ENCODE measurements around the gene BMP7. TPM values are rescaled to one million over a fixed set of nuclear protein-coding genes. Genes with fewer than 3 reads are reported as not detected.

Gene BMP7
- total RNA-seq, 2 donors from 2014 or later, result not detected

GRCh38 chr20:57225830-57226229, 40.6 kb downstream of the BMP7 start:
- Mint-ChIP-seq H3K36me3 (no peaks in the 10 kb centered on the region), H3K9me3 (no peaks in the 10 kb centered on the region), H3K27ac (no peak overlapping the region)
- no peak for ATAC-seq
- no peak for DNase-seq (ENCODE audit: low spot score in 2 of 2)

DNA sequence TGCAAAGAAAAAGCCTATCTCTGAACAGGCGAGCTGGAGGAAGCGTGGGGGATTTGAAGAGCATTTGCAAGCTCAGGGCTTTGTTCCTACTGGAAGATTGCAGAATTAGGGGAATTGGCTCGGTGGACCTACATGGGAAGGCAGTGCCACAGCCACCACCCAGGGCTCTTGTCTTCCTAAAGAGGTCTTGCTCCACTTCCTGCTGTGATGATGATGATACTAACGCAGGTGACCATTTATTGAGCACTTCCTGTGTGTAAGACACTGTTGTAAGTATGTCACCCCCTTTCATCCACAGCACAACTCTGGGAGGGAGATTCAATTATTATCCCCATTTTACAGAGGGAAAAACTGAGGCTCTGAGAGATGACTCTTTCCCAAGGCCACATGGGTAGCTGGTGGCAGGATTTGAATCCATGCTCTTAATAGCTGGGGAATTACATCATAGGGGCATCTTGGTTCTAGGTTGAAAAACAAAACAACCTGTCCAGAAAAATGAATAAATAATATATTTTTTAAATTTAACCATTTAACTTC, 41.2 kb downstream of the BMP7 start:
- H3K9me3 Mint-ChIP-seq, result no peaks in the 10 kb centered on the region
- no peaks in the 10 kb centered on the region for H3K36me3 Mint-ChIP-seq
- ATAC-seq, result no peak
- H3K27ac Mint-ChIP-seq, result no peak overlapping the region
- no peak for DNase-seq (ENCODE audit: low spot score in 2 of 2)

DNA sequence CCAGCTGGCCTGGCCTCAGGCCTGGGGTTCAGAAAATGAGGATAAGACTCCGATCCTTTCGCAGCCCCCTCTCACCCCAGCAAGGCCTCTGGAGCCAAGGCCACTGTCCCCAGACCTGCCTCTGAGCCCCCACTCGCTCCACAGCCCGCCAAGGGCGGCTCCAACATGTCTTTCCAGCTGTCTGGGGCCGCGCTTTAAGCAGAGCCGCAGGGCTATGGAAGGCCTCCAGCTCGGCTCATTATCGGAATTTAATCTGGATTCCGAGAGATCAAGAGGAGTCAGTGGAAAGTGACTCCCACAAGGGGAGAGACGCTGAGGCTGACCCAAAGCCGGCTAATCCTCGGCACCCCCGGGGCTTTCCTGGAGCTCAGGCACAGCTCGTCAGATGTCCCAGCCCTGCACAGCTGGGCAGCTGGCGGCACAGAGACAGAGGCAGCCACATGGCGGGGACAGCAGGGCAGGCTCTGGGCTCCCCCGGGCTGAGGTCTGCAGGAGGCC, 41.8 kb downstream of the BMP7 start:
- no peak for DNase-seq (ENCODE audit: low spot score in 2 of 2)
- H3K9me3 Mint-ChIP-seq, result no peaks in the 10 kb centered on the region
- H3K36me3 Mint-ChIP-seq, result no peaks in the 10 kb centered on the region
- no peak for ATAC-seq
- H3K27ac Mint-ChIP-seq, result no peak overlapping the region

DNA sequence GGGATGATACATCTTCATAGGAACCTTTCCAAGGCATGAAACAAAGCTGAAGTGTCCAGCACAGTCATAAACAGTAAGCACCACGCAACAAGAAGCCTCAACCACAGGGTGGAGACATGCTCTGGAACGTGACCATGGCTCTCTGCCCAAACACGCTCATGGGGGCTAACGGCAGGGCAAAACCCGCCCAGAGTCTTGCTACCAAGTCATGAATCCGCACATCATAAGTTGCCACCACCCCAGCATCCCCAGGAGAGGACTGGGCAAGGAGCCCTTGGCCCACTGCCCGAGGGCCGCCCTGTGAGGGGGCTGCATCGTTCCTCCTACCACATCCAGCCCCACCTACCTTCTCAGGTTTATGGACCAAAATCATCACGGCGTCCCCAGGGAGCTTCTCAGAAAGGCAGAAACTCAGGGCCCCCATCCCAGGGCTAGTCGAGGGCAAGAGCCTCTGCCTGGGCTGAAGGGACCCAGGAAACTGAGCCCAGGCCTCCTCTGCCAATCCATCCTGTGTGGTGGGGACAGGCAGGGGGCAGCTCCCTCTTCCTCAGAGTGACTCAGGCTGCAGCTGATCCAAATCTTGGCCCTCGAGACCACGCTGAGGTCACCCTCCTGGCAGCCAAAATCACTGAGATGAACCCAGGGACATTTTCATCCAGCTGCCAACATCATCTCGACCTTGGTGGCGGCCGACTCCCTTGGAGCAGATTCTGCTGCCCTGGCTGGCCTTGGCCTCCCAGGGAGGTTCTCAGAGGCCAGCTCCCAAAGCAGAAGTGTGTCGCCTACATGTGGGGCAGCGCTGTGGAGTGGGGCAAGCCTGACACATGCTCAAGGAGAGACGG, 42.6 kb downstream of the BMP7 start:
- Mint-ChIP-seq H3K27ac (no peak overlapping the region), H3K36me3 (no peaks in the 10 kb centered on the region), H3K9me3 (no peaks in the 10 kb centered on the region)
- no peak for DNase-seq (ENCODE audit: low spot score in 2 of 2)
- ATAC-seq, result no peak

DNA sequence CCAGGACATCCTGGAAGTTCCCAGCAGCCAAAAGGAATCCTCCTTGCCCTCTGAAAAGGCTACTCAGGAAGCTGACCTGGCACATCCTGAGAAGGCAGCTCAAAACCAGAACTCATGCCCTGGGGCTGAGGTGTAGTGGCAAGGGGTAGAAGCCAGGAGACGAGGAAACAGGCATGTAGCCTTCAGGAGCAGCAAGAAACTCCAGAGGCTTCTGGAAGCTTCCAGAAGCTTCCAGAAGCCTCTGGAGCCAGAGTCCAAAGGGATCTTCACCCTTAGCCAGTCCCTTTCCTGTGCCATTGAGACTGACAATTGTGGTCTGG, 43.9 kb downstream of the BMP7 start:
- no peak for DNase-seq (ENCODE audit: low spot score in 2 of 2)
- H3K9me3 Mint-ChIP-seq, result no peaks in the 10 kb centered on the region
- no peaks in the 10 kb centered on the region for H3K36me3 Mint-ChIP-seq
- ATAC-seq, result no peak
- H3K27ac Mint-ChIP-seq, result no peak overlapping the region

DNA sequence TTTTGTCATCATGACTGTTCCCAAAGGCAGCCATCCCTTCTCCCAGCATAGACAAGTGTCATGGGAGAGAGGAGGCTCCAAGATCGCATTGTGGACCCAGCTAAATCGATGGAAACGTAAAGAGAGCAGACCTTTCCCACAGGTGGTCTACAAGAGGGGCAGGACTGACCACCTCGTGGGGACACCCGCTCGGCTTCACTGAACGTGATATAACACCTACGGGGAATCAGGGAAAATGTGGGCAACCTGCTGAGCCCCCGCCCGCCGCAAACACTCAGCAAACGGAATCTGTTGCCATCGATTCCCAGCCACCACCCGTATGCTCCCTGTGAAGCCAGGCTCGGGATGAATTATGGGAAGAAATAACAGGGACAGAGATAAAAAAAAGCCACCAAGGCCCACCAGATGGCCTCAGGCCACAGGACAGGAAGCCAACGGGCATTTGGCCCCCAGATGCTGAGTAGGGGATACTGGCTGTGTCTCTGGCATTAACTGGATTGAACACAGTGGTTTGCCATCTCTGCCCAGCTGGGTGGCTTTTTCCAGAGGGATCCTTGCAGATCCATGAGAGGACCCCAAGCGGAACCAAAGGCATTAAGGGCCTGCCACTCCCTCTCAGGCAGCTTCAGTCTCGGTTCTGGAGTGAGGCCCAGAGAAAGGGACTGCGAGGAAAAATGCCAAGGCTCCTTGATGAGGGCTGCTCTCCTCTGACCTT, 44.4 kb downstream of the BMP7 start:
- DNase-seq (ENCODE audit: low spot score in 2 of 2) (no peak), ATAC-seq (no peak)
- no peaks in the 10 kb centered on the region for H3K9me3 Mint-ChIP-seq
- H3K27ac Mint-ChIP-seq, result peak overlapping the region in 1 of 2 donors; percentile 55
- no peaks in the 10 kb centered on the region for H3K36me3 Mint-ChIP-seq

- DNase-seq (ENCODE audit: low spot score in 2 of 2) (no peak), ATAC-seq (no peak)
- Mint-ChIP-seq H3K36me3 (no peaks in the 10 kb centered on the region), H3K9me3 (no peaks in the 10 kb centered on the region), H3K27ac (no peak overlapping the region)
These were observed 45.9 kb downstream of the BMP7 start for GRCh38 chr20:57220337-57221145.

- no peak for DNase-seq (ENCODE audit: low spot score in 2 of 2)
- no peak for ATAC-seq
- no peak overlapping the region for H3K27ac Mint-ChIP-seq
- no peaks in the 10 kb centered on the region for H3K9me3 Mint-ChIP-seq
- H3K36me3 Mint-ChIP-seq, result no peaks in the 10 kb centered on the region
These were observed 47.3 kb downstream of the BMP7 start for GRCh38 chr20:57219071-57219677.

DNA sequence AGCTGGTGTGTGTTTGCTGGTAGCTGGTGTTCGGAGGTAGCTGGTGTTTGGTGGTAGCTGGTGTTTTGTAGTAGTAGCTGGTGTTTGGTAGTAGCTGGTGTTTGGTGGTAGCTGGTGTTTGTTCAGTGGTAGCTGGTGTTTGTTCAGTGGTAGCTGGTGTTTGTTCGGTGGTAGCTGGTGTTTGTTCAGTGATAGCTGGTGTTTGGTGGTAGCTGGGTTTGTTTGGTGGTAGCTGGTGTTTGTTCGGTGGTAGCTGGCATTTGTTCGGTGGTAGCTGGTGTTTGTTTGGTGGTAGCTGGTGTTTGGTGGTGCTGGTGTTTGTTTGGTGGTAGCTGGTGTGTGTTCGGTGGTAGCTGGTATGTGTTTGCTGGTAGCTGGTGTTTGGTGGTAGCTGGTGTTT, 48.0 kb downstream of the BMP7 start:
- DNase-seq (ENCODE audit: low spot score in 2 of 2), result no peak
- no peaks in the 10 kb centered on the region for H3K9me3 Mint-ChIP-seq

GRCh38 chr20:57217802-57218201, 48.6 kb downstream of the BMP7 start:
- ATAC-seq (no peak), DNase-seq (ENCODE audit: low spot score in 2 of 2) (no peak)
- no peaks in the 10 kb centered on the region for H3K36me3 Mint-ChIP-seq
- no peaks in the 10 kb centered on the region for H3K9me3 Mint-ChIP-seq
- no peak overlapping the region for H3K27ac Mint-ChIP-seq

More for the DNA sequence above, 48.0 kb downstream of the BMP7 start:
- H3K36me3 Mint-ChIP-seq, result no peaks in the 10 kb centered on the region
- H3K27ac Mint-ChIP-seq, result no peak overlapping the region
- ATAC-seq, result no peak

GRCh38 chr20:57216669-57217068, 49.8 kb downstream of the BMP7 start:
- ATAC-seq, result no peak
- no peak overlapping the region for H3K27ac Mint-ChIP-seq
- DNase-seq (ENCODE audit: low spot score in 2 of 2), result no peak
- H3K36me3 Mint-ChIP-seq, result no peaks in the 10 kb centered on the region
- H3K9me3 Mint-ChIP-seq, result no peaks in the 10 kb centered on the region

DNA sequence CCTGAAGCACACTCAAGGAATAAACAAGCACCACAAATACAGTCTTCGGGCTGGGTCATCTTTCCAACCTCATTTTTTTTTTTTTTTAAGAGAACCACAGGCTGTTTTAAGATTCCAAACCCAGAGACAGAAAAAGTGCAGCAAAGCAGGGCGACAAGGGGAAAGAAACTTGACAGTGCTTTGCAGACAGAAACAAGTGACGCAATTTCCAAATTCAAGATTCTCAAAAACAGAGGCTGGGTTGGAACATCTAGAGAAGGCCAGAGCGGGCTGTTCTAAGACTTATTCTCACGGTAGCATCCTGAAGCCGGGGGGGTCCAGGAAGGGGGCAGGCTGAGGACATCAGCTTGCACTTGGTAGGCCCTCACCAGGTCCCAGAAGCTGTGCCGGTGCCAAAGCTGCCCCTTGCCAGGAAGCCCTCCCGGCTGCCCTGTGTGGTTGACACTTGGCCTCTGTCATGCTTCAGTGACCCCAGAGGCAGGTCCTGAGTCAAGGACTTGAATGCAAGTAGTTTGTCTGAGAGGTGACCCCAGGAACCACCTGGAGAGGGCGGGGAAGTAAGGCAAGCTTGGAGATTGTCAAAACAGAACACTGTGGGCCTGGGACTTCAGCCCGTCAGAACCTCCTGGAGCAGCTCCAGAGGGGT, 50.5 kb downstream of the BMP7 start:
- H3K36me3 Mint-ChIP-seq, result no peaks in the 10 kb centered on the region
- DNase-seq (ENCODE audit: low spot score in 2 of 2), result no peak
- H3K27ac Mint-ChIP-seq, result no peak overlapping the region
- no peaks in the 10 kb centered on the region for H3K9me3 Mint-ChIP-seq
- no peak for ATAC-seq

- Mint-ChIP-seq H3K36me3 (no peaks in the 10 kb centered on the region), H3K9me3 (no peaks in the 10 kb centered on the region), H3K27ac (no peak overlapping the region)
- DNase-seq (ENCODE audit: low spot score in 2 of 2) (no peak), ATAC-seq (no peak)
These were observed 51.0 kb downstream of the BMP7 start for GRCh38 chr20:57215426-57215825.

GRCh38 chr20:57214948-57215347, 51.5 kb downstream of the BMP7 start:
- no peak overlapping the region for H3K27ac Mint-ChIP-seq
- H3K36me3 Mint-ChIP-seq, result no peaks in the 10 kb centered on the region
- ATAC-seq, result no peak

DNA sequence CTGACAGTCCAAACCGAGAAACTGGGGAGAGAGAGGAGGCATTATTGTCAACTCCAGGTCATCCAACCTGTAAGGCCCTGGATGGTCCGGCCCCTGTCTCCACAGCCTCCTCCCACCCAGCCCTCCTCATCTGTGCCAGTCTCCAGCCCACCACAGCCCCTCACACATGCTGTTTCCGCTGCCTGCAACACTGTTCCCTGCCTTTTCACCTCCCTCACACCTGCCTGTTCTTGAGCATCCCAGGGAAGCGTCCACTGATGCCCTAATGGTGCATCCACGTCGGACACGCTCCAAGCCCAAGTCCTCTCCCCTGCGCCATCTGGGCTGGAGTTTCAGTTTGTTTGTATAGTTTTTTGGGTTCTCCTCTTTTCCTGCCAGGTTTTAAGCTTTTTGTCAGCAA, 52.0 kb downstream of the BMP7 start:
- no peak overlapping the region for H3K27ac Mint-ChIP-seq
- no peak for ATAC-seq
- no peaks in the 10 kb centered on the region for H3K36me3 Mint-ChIP-seq
- no peaks in the 10 kb centered on the region for H3K9me3 Mint-ChIP-seq
- no peak for DNase-seq (ENCODE audit: low spot score in 2 of 2)

More at GRCh38 chr20:57214948-57215347, 51.5 kb downstream of the BMP7 start:
- DNase-seq (ENCODE audit: low spot score in 2 of 2), result no peak
- no peaks in the 10 kb centered on the region for H3K9me3 Mint-ChIP-seq

DNA sequence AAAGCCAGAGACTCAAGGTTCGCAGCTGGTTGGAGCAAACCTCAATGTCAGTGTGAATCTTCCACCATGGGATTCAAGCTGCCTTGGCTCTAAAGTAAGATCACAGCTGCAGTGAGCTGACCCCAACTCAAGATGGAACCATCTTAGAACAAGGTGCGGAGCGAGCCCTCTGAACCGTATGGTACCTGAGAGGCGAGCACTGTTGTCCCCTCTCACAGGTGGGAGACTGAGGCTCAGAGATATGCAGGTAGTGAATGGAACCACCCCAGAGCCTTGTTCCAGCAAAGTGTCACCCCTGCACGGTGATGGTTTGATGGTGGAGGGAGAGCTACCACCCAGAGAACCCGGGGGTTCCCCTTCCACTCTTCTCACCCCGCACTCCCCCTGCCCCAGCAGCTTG, 52.5 kb downstream of the BMP7 start:
- Mint-ChIP-seq H3K9me3 (no peaks in the 10 kb centered on the region), H3K27ac (no peak overlapping the region), H3K36me3 (no peaks in the 10 kb centered on the region)
- no peak for ATAC-seq
- DNase-seq (ENCODE audit: low spot score in 2 of 2), result no peak

Data from activated naive CD4-positive, alpha-beta T cell treated with anti-CD3 and anti-CD28 coated beads, Interleukin-2, amount 50 U/mL, for 72 hours (primary cell).